GM12878 (cell line): Measurements from ENCODE around the gene PRDM16. TPM values are rescaled to one million over a fixed set of nuclear protein-coding genes. Genes with fewer than 3 reads are reported as not detected.

Source experiments
- CEBPZ ChIP-seq: fragments of 150-350 bp; IDR thresholded peaks from 2 replicates; pipeline ENCODE4 v1.6.1; 2016; ENCODE audit warnings: low read depth, low read length
- PAX5 ChIP-seq: IDR thresholded peaks from 2 replicates; pipeline ENCODE4 v1.6.1; 2011; ENCODE audit warnings: low read depth, low read length, borderline replicate concordance
- SP1 ChIP-seq: IDR thresholded peaks from one replicate; pipeline ENCODE4 v1.6.1; 2011; ENCODE audit warnings: low read depth, low read length
- ZBTB40 ChIP-seq: fragments of 450-650 bp; IDR thresholded peaks from 2 replicates; pipeline ENCODE4 v1.6.1; 2016; ENCODE audit warnings: mild to moderate bottlenecking, moderate library complexity, borderline replicate concordance
- ZSCAN29 ChIP-seq: fragments of 450-650 bp; IDR thresholded peaks from 2 replicates; pipeline ENCODE4 v1.6.1; 2017; ENCODE audit warnings: mild to moderate bottlenecking, moderate library complexity
- polyA plus RNA-seq, 11 experiments: library from polyadenylated mRNA; depleted of rRNA in 4 of 11; unstranded in 6 of 11; stranded (reverse) in 5 of 11; fragments of >200 nt; fragmentation: Nextera tagmentation in 4 of 11; fragmentation: Illumina TruSeq in 1 of 11; extraction: Ambion mirVana in 4 of 11; extraction: Trizol in 1 of 11; gene quantifications; 1 replicate in 1 of 11; 2 replicates in 10 of 11; pipeline versions ENCODE4 v1.2.1 to v1.2.3, GENCODE V29; 2011 to 2016; ENCODE audit warnings: inconsistent platforms in 2 of 11, missing spikeins in 2 of 11, low read depth in 1 of 11
- total RNA-seq, 4 experiments: library from RNA; depleted of rRNA in 3 of 4; stranded (reverse); fragments of >200 nt in 3 of 4; fragmentation: Illumina TruSeq in 1 of 4; extraction: Trizol in 1 of 4; gene quantifications; 2 replicates each; pipeline versions ENCODE4 v1.2.1 to v1.2.3, GENCODE V29; 2013 to 2021

The PRDM16 gene
- total and polyA plus RNA-seq, 10 of the 15 experiments (the other 5 are each of a cell fraction or from before 2014, with no cell fraction given): 0.03 TPM; not detected in 9

GRCh38 chr1:3026124-3026523, 42.9 kb upstream of the PRDM16 start (continued):
- TF ChIP-seq ZBTB40 (no peak), SP1 (no peak), ZSCAN29 (no peak), PAX5 (no peak), CEBPZ (no peak)
